Measurements from ENCODE around the gene ADAMTS16. TPM values are rescaled to one million over a fixed set of nuclear protein-coding genes. Genes with fewer than 3 reads are reported as not detected.

ADAMTS16 gene
- total RNA-seq, 1 donor = 0.27 TPM

DNA sequence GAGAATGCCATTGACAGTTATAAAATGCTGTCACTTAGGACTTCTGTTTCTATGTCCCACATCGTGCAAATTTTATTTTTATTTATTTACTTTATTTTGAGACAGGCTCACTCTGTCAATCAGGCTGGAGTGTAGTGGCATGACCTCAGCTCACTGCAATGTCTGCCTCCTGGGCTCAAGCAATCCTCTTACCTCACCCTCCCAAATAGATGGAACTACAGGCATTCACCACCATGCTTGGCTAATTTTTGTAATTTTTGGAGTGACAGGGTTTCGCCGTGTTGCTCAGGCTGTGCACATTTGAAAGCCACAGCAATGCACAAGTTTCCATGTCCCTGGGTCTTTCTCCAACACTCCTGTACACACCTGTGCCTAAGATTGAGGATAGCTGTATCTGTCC lies 51.8 kb downstream of the ADAMTS16 start:
- DNase-seq (ENCODE audit: low read depth) = no peak
- TF ChIP-seq, protein P1, sequence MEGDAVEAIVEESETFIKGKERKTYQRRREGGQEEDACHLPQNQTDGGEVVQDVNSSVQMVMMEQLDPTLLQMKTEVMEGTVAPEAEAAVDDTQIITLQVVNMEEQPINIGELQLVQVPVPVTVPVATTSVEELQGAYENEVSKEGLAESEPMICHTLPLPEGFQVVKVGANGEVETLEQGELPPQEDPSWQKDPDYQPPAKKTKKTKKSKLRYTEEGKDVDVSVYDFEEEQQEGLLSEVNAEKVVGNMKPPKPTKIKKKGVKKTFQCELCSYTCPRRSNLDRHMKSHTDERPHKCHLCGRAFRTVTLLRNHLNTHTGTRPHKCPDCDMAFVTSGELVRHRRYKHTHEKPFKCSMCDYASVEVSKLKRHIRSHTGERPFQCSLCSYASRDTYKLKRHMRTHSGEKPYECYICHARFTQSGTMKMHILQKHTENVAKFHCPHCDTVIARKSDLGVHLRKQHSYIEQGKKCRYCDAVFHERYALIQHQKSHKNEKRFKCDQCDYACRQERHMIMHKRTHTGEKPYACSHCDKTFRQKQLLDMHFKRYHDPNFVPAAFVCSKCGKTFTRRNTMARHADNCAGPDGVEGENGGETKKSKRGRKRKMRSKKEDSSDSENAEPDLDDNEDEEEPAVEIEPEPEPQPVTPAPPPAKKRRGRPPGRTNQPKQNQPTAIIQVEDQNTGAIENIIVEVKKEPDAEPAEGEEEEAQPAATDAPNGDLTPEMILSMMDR (IDR thresholded peaks at IDR 0.05; ENCODE audit: insufficient read depth, low read length) = no peak
- no peak overlapping the region for H3K4me3 ChIP-seq (ENCODE audit: low read depth, low read length)

- TF ChIP-seq, protein P1 (IDR thresholded peaks at IDR 0.05; ENCODE audit: insufficient read depth, low read length) = no peak
- H3K4me3 ChIP-seq (ENCODE audit: low read depth, low read length) = no peak overlapping the region
- DNase-seq (ENCODE audit: low read depth) = peak; percentile 32
Observed at GRCh38 chr5:5192681-5193080, 52.6 kb downstream of the ADAMTS16 start.

GRCh38 chr5:5195128-5195918 lies 55.2 kb downstream of the ADAMTS16 start:
- TF ChIP-seq, protein P1 (IDR thresholded peaks at IDR 0.05; ENCODE audit: insufficient read depth, low read length) = no peak
- no peak overlapping the region for H3K4me3 ChIP-seq (ENCODE audit: low read depth, low read length)
- DNase-seq (ENCODE audit: low read depth) = no peak

DNA sequence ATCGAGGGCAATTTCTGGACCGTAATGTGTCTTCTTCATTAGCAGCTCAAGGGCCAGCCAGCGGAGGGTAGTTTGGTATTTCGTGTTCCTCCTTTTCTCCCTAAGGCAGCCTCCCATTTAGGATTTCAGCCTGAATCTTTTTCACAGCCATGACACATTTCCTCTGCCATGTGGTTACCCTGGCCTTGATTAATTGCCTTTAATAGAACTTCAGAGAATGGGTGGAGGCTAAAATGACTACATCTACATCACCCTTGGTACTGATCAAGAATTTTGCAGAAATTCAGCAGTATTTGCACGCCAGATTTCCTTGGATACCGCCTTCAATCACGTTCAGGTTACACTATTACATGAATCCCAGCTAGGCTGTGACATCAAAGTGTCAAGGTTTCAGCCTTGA lies 58.0 kb downstream of the ADAMTS16 start:
- H3K4me3 ChIP-seq (ENCODE audit: low read depth, low read length) = no peak overlapping the region
- TF ChIP-seq, protein P1 (IDR thresholded peaks at IDR 0.05; ENCODE audit: insufficient read depth, low read length) = no peak
- peak; percentile 36 for DNase-seq (ENCODE audit: low read depth)

- TF ChIP-seq, protein P1 (IDR thresholded peaks at IDR 0.05; ENCODE audit: insufficient read depth, low read length) = no peak
- no peak overlapping the region for H3K4me3 ChIP-seq (ENCODE audit: low read depth, low read length)
- no peak for DNase-seq (ENCODE audit: low read depth)
Observed at GRCh38 chr5:5198815-5199214, 58.7 kb downstream of the ADAMTS16 start.

DNA sequence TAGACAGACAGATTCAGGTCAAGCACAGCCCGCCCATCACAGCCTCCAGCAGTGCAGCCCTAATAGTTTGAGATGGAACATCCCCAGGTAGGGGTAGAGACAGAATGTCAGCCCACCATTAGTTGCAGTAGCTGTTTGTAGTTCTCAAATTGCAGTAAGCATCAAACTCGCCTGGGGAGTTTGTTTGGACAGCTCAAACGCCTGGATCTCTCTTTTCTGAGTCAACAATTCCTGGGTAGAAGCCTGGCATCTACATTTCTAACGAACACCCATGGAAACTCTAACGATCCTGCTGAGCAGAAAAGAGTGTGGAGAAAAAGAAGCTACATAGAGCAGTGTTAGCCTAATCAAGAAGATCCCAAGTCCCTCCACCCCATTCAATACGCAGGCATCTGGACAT lies 59.4 kb downstream of the ADAMTS16 start:
- TF ChIP-seq, protein P1 (IDR thresholded peaks at IDR 0.05; ENCODE audit: insufficient read depth, low read length) = no peak

More for the DNA sequence above, 59.4 kb downstream of the ADAMTS16 start:
- DNase-seq (ENCODE audit: low read depth) = no peak
- no peak overlapping the region for H3K4me3 ChIP-seq (ENCODE audit: low read depth, low read length)
